ENCODE results near the gene LRP1B. TPM values are rescaled to one million over a fixed set of nuclear protein-coding genes. Genes with fewer than 3 reads are reported as not detected.

LRP1B gene
- total RNA-seq, 1 donor from 2014 or later: 0.12 TPM

- no peak for DNase-seq (ENCODE audit: low read depth)
- TF ChIP-seq CTCF (conservative IDR thresholded peaks at IDR 0.05; ENCODE audit: low read depth, low read length): no peak
- H3K4me3 ChIP-seq (ENCODE audit: low read depth, low read length): no peak overlapping the region
Observed at GRCh38 chr2:142045641-142046040, 85.2 kb downstream of the LRP1B start.

- H3K4me3 ChIP-seq (ENCODE audit: low read depth, low read length): no peak overlapping the region
- no peak for TF ChIP-seq CTCF (conservative IDR thresholded peaks at IDR 0.05; ENCODE audit: low read depth, low read length)
- no peak for DNase-seq (ENCODE audit: low read depth)
Observed at GRCh38 chr2:142044197-142044596, 86.6 kb downstream of the LRP1B start.

GRCh38 chr2:142042536-142043199, 88.1 kb downstream of the LRP1B start:
- no peak overlapping the region for H3K4me3 ChIP-seq (ENCODE audit: low read depth, low read length)
- no peak for TF ChIP-seq CTCF (conservative IDR thresholded peaks at IDR 0.05; ENCODE audit: low read depth, low read length)
- no peak for DNase-seq (ENCODE audit: low read depth)

- no peak for TF ChIP-seq CTCF (conservative IDR thresholded peaks at IDR 0.05; ENCODE audit: low read depth, low read length)
- DNase-seq (ENCODE audit: low read depth): no peak
- H3K4me3 ChIP-seq (ENCODE audit: low read depth, low read length): no peak overlapping the region
Observed at GRCh38 chr2:142041996-142042395, 88.8 kb downstream of the LRP1B start.

- H3K4me3 ChIP-seq (ENCODE audit: low read depth, low read length): no peak overlapping the region
- no peak for TF ChIP-seq CTCF (conservative IDR thresholded peaks at IDR 0.05; ENCODE audit: low read depth, low read length)
- DNase-seq (ENCODE audit: low read depth): no peak
Observed at GRCh38 chr2:142041105-142041504, 89.7 kb downstream of the LRP1B start.

- no peak for DNase-seq (ENCODE audit: low read depth)
- H3K4me3 ChIP-seq (ENCODE audit: low read depth, low read length): no peak overlapping the region
- no peak for TF ChIP-seq CTCF (conservative IDR thresholded peaks at IDR 0.05; ENCODE audit: low read depth, low read length)
Observed at GRCh38 chr2:142040556-142040955, 90.3 kb downstream of the LRP1B start.

- no peak overlapping the region for H3K4me3 ChIP-seq (ENCODE audit: low read depth, low read length)
- no peak for TF ChIP-seq CTCF (conservative IDR thresholded peaks at IDR 0.05; ENCODE audit: low read depth, low read length)
- DNase-seq (ENCODE audit: low read depth): no peak
Observed at GRCh38 chr2:142038826-142039225, 92.0 kb downstream of the LRP1B start.

Data from epithelial cell of proximal tubule (primary cell).